Uterus (tissue), 2 donors: Measurements from ENCODE around the gene SLC2A8.

Experiments used
- POLR2A ChIP-seq, 2 donors: fragments of 450-650 bp; IDR thresholded peaks; one replicate each; pipeline ENCODE4 v1.6.1; 2016; ENCODE audit warnings: antibody characterized with exemption in 2 of 2, mild to moderate bottlenecking in 1 of 2, moderate library complexity in 1 of 2
- TF ChIP-seq, protein P1 (sequence below), 4 experiments: fragments of 200-600 bp in 2 of 4; fragments of 450-650 bp in 2 of 4; sonication (generic) in 2 of 4; IDR thresholded peaks; one replicate each; pipeline ENCODE4 v1.5.1; 2016 to 2019; ENCODE audit warnings: antibody characterized with exemption in 4 of 4, mild to moderate bottlenecking in 2 of 4, moderate library complexity in 1 of 4

DNA sequence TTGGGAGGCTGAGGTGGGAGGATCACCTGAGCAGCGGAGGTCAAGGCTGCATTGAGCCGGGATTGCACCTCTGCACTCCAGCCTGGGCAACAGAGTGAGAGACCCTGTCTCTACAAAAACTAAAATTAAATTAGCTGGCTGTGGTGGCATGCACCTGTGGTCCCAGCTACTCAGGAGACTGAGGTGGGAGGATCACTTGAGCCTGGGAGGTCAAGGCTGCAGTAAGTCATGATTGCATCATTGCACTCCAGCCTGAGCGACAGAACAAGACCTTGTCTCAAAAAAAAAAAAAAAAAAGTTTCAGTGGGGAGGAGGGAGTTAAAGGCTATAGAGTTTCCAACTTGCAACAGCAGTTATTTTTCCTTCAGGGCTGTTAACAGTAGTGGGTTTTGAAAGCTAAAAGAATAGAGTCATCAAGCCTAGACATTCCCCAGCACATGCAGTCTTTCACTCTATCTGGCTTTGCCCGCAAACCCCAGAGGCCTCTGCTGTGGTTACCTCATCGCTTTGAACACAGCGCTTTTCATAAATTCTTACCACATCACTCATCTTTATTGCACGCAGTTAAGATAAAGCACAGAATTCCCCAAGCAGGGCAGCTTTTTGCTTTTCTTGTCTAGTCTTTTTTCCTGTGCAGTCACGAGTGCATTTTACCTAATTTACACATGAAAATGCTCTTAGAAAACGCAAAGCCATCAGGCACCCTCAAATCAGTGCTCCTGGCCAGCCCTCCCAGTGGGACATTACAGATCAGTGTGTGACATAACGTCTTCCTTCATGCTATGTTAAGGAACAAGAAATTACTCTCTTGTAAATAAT, 8.7 kb upstream of the SLC2A8 start:
- TF ChIP-seq, protein P1, sequence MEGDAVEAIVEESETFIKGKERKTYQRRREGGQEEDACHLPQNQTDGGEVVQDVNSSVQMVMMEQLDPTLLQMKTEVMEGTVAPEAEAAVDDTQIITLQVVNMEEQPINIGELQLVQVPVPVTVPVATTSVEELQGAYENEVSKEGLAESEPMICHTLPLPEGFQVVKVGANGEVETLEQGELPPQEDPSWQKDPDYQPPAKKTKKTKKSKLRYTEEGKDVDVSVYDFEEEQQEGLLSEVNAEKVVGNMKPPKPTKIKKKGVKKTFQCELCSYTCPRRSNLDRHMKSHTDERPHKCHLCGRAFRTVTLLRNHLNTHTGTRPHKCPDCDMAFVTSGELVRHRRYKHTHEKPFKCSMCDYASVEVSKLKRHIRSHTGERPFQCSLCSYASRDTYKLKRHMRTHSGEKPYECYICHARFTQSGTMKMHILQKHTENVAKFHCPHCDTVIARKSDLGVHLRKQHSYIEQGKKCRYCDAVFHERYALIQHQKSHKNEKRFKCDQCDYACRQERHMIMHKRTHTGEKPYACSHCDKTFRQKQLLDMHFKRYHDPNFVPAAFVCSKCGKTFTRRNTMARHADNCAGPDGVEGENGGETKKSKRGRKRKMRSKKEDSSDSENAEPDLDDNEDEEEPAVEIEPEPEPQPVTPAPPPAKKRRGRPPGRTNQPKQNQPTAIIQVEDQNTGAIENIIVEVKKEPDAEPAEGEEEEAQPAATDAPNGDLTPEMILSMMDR (IDR thresholded peaks at IDR 0.05): no peak
- TF ChIP-seq POLR2A (IDR thresholded peaks at IDR 0.05): no peak
